ENCODE results near the gene DAP.

- no peak for TF ChIP-seq EP300 (IDR thresholded peaks at IDR 0.05)
- no peak for TF ChIP-seq CTCF (IDR thresholded peaks at IDR 0.05)
- no peak for TF ChIP-seq POLR2AphosphoS5 (IDR thresholded peaks at IDR 0.05)
- no peak for TF ChIP-seq POLR2A (IDR thresholded peaks at IDR 0.05)
These were observed 28.0 kb upstream of the DAP start for GRCh38 chr5:10789021-10789420.
